Stimulated activated CD8-positive, alpha-beta memory T cell treated with anti-CD3 and anti-CD28 coated beads, Interleukin-12 subunit alpha, Interleukin-12 subunit beta, amount 100 ng/mL, for 4 hours (primary cell): ENCODE measurements around the gene NFATC2IP.

ENCODE experiments used
- DNase-seq: peaks from one replicate; pipeline ENCODE4 v3.0.0-alpha.2; 2020; ENCODE audit warnings: low read depth

Gene NFATC2IP

DNA sequence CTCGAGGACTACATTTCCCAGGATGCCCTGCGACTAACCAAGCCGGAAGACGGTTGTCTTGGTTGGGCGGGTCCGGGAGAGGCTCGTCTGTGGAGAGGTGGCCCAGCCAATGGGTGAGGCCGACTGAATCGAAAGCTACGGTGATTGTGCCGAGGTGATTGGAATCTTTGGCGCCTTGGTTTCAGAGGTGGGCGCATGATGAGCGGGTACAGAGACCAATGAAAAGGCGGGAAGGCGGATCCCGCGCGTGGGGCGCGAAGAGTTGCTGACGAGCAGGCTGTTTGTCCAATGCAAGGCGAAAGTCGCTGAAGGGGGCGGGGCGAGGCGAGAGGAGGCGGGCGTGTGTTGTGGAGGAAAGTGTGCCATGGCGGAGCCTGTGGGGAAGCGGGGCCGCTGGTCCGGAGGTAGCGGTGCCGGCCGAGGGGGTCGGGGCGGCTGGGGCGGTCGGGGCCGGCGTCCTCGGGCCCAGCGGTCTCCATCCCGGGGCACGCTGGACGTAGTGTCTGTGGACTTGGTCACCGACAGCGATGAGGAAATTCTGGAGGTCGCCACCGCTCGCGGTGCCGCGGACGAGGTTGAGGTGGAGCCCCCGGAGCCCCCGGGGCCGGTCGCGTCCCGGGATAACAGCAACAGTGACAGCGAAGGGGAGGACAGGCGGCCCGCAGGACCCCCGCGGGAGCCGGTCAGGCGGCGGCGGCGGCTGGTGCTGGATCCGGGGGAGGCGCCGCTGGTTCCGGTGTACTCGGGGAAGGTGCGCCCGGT lies at the start of gene NFATC2IP:
TSS of gene NFATC2IP (plus strand) at position 290 of the 762 bp plus-strand sequence. CDS start at position 365, 75 bp downstream.
- peak; percentile 98 for DNase-seq

DNA sequence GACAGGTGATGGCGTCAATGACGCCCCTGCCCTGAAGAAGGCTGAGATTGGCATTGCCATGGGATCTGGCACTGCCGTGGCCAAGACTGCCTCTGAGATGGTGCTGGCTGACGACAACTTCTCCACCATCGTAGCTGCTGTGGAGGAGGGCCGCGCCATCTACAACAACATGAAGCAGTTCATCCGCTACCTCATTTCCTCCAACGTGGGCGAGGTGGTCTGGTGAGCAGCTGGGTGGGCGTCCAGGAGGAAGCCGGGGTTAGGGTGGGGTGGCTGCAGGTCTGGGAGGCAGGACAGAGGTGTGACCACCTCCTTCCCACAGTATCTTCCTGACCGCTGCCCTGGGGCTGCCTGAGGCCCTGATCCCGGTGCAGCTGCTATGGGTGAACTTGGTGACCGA lies 48.9 kb upstream of the NFATC2IP start:
- DNase-seq: no peak

- no peak for DNase-seq
Measured at GRCh38 chr16:28902909-28903308, 47.8 kb upstream of the NFATC2IP start.

- no peak for DNase-seq
Measured at GRCh38 chr16:28903344-28904042, 47.2 kb upstream of the NFATC2IP start.

DNA sequence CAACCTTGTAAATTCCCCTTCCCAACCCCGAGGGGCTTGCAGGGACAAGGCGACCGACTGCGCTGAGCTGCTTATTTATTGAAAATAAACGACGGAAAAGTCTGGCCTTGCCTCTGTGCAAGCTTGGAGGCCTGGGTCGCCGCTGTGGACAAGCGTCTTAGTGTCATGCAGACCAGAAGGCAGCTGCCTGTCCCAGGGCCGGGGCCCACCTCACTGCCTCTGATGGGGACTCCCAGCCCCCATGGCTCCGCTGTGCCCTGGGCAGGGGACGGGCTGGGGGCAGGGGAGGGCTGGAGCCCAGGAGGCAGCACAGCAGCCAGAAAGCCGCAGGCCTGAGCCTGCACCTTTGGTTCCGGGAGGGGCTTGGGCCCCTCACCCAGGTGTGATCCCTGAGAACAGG lies 46.4 kb upstream of the NFATC2IP start:
- DNase-seq: no peak

GRCh38 chr16:28904828-28905227 lies 45.9 kb upstream of the NFATC2IP start:
- DNase-seq: no peak

- DNase-seq: no peak
Measured at GRCh38 chr16:28905229-28905754, 45.4 kb upstream of the NFATC2IP start.

DNA sequence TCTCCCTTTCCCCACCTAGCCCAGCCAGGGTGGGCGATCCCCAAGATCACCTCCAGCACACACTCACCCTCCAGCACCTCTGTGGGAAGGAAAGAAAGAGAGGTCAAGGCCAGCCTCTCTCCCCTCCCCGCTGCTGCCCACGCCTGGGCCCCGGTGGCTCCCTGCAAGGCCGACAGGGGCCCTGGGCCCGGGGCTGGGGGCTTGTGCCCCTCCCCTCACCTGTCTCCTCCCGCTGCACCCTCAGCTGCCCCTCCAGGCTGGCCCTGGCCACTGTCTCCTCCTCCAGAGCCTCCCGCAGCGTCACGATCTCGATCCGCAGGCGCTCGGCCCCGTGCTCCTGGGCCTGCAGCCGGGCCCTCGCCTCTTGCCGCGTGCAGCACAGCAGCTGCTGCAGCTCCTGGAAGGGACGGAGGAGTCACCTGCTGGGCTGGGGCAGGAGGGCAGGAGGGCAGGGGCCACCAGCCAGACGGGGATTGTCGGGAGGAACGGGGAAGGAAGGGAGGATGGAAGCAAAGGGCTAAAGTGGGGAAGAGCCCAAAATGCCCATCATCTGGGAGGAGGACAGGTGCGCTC lies 44.9 kb upstream of the NFATC2IP start:
- no peak for DNase-seq

DNA sequence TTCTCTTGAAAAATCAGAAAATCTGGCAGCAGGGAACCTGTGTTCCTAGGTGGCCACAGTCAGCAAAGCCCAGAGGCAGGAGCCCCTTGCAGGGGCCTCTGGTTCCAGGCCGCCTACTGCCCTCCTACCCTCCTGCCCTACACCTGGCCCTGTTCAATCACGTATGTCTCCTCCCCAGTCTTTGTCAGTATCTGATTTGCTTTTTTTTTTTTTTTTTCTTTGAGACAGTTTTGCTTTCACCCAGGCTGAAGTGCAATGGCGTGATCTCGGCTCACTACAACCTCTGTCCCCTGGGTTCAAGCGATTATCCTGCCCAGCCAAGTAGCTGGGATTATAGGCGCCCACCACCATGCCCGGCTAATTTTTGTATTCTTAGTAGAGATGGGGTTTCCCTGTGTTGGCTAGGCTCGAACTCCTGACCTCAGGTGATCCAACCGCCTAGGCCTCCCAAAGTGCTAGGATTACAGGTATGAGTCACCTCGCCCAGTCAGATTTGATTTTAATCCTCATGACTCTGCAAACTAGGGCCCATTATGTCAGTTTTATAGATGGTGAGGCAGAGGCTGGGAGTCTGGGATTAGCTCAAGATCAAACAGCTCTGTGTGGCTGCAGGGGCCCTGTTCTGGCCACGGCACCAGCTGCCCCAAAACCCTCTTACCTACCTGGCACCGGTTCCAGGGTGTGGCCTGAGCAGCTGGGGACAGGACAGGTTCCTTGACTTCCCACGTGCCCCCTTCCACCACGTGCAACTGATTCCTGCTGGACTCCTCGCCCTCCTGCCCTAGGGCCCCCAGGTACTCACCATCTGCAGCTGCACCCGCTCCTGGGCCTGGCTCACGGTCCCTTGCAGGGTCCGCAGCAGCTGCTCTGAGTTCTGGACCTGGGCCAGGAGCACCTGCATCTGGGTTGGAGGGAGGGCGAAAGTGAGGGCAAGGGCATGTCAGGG lies 40.4 kb upstream of the NFATC2IP start:
- DNase-seq: no peak

GRCh38 chr16:28912558-28912957 lies 38.2 kb upstream of the NFATC2IP start:
- DNase-seq: no peak

DNA sequence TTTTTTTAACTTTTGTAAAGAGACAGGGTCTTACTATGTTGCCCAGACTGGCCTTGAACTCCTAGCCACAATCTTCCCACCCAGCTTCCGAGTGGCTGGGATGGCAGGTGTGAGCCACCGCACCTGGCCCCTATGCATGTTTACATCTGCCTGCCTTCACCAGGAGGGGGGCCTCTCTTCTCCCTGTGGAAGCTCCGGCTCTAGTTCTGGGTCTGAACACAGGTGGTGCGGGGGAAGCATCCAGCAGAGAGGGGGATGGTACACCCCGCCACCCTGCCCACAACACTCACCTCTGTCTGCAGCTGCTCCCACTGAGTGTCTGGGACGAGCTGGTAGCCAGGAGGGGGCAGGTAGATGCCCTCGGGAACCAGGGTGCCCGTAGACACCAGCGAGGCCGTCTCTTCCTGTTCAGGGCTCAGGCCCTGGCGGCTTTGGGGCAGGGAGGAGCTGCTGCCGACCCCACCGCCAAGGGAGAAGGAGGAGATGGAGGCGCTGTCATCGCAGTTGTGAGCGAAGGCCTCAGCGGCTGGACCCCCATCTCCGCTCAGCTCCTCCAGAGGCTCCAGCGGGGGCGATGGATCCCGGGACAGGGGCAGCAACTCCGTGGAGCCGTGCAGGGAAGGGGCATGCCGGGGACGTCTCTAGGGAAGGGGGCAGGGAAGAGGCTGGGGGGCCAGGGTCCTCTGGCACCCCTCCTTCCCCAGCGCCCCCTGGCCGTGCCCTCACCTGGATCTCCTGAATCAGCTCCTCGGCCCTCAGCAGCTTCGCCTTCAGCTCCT lies 36.6 kb upstream of the NFATC2IP start:
- DNase-seq: no peak

DNA sequence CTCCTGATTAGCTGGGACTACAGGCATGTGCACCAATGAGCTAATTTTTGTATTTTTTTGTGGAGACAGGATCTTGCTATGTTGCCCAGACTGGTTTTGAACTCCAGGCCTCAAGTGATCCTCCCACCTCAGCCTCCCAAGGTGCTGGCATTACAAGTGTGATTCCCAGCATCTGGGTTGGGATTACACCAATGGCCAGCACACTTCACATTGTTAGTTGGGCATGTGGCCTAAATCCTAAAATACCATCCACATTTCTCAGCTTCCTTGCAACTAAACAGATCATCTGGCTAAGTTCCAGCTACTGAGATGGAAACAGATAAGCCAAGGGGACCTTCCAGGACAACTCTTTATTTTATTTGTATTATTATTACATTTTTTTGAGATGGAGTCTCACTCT lies 35.6 kb upstream of the NFATC2IP start:
- DNase-seq: no peak

- DNase-seq: no peak
Measured at GRCh38 chr16:28917095-28917494, 33.6 kb upstream of the NFATC2IP start.

DNA sequence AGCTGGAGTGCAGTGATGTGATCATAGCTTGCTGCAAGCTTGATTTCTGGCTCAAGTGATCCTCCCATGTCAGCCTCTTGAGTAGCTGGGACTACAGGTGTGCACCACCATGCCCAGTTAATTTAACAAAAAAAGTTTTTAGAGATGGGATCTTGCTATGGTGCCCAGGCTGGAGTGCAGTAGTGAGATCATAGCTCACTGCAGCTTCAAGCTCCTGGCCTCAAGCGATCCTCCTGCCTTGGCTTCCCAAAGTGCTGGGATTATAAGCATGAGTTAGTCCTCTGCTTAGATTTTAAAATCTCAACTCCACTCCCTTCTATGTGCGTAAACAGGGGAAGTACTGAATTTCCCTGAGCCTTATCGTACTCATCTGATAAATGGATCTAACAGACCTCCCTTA lies 32.0 kb upstream of the NFATC2IP start:
- DNase-seq: no peak

- no peak for DNase-seq
Measured at GRCh38 chr16:28923231-28923587, 27.5 kb upstream of the NFATC2IP start.

DNA sequence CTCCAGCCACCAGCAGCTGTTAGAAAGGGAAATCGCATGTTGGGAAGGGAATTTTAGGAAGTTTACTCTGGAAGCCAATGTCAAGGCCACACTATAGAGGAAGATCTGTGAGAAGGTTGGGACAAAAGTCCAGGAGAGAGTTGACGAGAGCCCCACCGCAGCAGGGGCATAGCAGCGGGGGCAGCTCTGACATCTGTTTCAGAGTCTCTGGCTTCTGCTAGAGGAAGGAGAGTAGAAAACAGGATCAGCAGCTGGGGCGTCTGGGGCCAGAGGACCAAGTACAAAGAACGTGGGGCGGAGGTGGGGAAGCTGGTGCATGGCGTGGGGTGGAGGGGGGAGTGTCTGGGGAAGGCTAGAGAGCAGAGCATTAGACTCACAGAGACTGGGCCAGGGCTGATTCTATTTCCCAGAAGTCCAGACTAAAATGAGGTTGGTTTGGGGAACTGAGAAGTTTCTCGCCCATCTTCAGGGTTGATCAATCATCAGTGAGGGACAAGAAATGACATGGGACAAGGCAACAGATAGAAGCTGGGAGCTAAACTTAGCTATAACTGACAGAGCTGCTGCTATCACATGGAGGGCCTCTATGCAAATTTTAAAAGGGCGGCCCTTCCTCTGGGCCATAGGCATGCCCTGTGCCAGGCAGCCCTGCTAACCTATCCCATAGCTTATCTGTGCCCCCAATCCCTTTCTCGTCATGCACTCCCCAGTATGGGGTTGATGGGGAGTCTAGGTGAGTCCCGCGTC lies 26.9 kb upstream of the NFATC2IP start:
- DNase-seq: no peak

DNA sequence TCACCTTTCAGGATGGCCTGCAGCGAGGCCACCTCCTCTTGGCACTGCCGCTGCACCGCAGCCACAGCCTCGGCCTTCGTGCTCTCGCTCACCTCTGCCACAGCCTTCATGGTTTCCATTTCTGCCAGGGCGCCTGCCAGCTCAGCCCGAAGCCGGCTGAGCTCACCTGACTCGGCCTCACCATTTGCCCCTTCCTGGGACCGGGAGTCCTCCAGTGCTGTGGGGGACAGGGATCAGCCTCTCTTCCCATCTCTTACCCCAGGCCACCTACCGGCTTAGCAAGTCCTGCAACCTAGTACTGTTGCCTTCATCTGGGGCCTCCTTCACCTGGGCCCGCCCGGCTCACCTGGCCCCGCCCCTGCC lies 26.4 kb upstream of the NFATC2IP start:
- no peak for DNase-seq

DNA sequence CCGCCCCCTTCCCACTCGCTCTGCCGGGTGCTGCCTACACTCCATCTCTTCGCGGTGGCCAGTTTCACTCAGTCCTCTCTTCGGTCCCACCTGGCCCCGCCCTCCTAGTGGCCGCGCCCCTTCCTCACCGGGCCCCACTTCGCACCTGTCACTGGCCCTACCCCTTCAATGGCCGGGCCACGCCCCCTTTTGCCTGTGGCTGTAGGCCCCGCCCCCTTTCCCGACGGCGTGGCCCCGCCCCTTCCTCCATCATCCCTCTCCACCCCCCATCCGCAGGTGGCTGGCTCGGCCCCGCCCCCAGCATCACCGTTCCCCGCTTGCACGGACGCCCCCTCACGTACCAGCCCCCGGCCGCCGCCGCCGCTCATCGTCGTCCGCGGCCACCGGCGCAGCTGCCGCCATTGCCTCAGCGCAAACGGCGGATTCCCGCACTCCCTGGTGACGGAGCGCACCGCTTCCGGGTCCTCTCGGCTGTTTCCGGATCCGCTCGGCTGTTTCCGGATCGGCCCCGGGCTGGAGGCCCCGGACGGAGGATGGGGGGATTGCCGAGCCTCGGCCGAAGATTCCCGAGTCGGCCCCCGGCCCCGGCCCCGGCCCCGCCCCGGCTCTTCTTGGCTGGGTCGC lies 25.9 kb upstream of the NFATC2IP start, which contains the start of gene RABEP2:
TSS of gene RABEP2 (minus strand) at position 477 of the 624 bp plus-strand sequence. CDS start at position 402, 75 bp downstream.
- peak; percentile 89 for DNase-seq

- peak; percentile 60 for DNase-seq
Measured at GRCh38 chr16:28925386-28926228, 25.1 kb upstream of the NFATC2IP start.
